Osteocyte (in vitro differentiated cells): ENCODE measurements around the gene DELE1. TPM values are rescaled to one million over a fixed set of nuclear protein-coding genes. Genes with fewer than 3 reads are reported as not detected.
A peak's percentile ranks its signal among the peaks of the same experiment; 100 is the strongest.

Source experiments
- DNase-seq: peaks from one replicate; pipeline ENCODE4 v3.0.0; 2021; ENCODE audit warnings: mixed read lengths; ENCODE audit not compliant: unreplicated experiment; ENCODE audit errors: extremely low spot score
- H3K27ac Mint-ChIP-seq: one replicate; pipeline ENCODE4 v1.8.0; 2021; ENCODE audit warnings: mild to moderate bottlenecking, mixed read lengths; ENCODE audit not compliant: unreplicated experiment
- H3K27me3 Mint-ChIP-seq: one replicate; pipeline ENCODE4 v1.8.0; 2021; ENCODE audit warnings: mixed read lengths; ENCODE audit not compliant: unreplicated experiment
- H3K36me3 Mint-ChIP-seq: one replicate; pipeline ENCODE4 v1.8.0; 2021; ENCODE audit warnings: mixed read lengths; ENCODE audit not compliant: unreplicated experiment
- H3K4me1 Mint-ChIP-seq: one replicate; pipeline ENCODE4 v1.8.0; 2021; ENCODE audit warnings: mixed read lengths; ENCODE audit not compliant: unreplicated experiment
- H3K4me3 Mint-ChIP-seq: one replicate; pipeline ENCODE4 v1.8.0; 2021; ENCODE audit warnings: mild to moderate bottlenecking, moderate library complexity, mixed read lengths; ENCODE audit not compliant: unreplicated experiment
- H3K9me3 Mint-ChIP-seq: one replicate; pipeline ENCODE4 v1.8.0; 2021; ENCODE audit warnings: mixed read lengths; ENCODE audit not compliant: unreplicated experiment
- total RNA-seq: library from RNA; stranded (reverse); gene quantifications from 2 replicates; pipeline ENCODE4 v1.2.1, GENCODE V29; 2021
- TF ChIP-seq, protein P1 (sequence below): fragments of 200-600 bp; sonication (generic); IDR thresholded peaks from 2 replicates; pipeline ENCODE4 v1.5.0; 2021; ENCODE audit warnings: antibody characterized with exemption, mild to moderate bottlenecking, moderate library complexity

Gene DELE1
- total RNA-seq, 1 donor from 2014 or later: 64.1 TPM

DNA sequence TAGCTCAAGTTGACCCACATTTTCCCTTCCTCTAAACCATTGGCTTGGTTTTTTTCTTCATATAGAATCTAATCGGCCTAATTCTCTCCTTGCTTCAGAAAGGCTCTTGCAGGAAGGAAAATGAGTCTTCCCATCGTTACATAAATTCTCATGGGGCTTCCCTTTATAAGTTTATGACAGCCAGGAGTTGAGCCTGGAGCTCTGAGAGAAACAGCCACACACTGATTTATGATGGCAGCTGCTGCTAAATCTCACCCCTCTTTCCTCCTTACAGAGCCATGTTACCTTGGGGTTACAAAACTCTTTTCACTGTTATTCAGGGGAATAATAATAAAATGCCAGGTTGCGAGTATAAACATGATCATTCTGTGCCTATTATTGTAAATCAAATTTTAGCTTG, 40.0 kb downstream of the DELE1 start:
- H3K4me3 Mint-ChIP-seq: no peak overlapping the region
- TF ChIP-seq, protein P1, sequence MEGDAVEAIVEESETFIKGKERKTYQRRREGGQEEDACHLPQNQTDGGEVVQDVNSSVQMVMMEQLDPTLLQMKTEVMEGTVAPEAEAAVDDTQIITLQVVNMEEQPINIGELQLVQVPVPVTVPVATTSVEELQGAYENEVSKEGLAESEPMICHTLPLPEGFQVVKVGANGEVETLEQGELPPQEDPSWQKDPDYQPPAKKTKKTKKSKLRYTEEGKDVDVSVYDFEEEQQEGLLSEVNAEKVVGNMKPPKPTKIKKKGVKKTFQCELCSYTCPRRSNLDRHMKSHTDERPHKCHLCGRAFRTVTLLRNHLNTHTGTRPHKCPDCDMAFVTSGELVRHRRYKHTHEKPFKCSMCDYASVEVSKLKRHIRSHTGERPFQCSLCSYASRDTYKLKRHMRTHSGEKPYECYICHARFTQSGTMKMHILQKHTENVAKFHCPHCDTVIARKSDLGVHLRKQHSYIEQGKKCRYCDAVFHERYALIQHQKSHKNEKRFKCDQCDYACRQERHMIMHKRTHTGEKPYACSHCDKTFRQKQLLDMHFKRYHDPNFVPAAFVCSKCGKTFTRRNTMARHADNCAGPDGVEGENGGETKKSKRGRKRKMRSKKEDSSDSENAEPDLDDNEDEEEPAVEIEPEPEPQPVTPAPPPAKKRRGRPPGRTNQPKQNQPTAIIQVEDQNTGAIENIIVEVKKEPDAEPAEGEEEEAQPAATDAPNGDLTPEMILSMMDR: no peak
- no peak overlapping the region for H3K27ac Mint-ChIP-seq
- H3K27me3 Mint-ChIP-seq: no peaks in the 10 kb centered on the region
- DNase-seq: no peak
- no peaks in the 10 kb centered on the region for H3K9me3 Mint-ChIP-seq
- peaks cover 9% of the 10 kb centered on the region for H3K4me1 Mint-ChIP-seq
- H3K36me3 Mint-ChIP-seq: no peaks in the 10 kb centered on the region

DNA sequence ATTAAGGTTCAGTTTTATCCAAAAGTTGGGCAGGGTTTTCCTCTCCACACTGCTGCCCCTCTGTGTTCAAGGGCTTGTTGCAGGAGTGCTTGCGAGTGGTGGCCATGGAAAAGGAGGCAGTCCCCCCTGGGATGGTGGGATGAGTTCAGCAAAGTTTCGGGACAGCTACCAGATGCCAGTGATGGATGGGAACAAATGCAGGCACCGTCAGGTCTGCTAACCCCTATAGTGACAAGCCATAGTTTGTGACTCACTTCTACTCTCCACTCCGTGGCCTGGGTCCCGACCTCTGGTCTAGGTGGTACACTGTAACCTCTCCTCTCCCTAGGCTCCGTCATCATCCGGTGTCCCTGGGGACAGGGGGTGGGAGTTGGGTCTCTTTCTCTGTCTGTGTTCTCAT, 41.4 kb downstream of the DELE1 start:
- peaks cover 17% of the 10 kb centered on the region for H3K4me1 Mint-ChIP-seq
- H3K9me3 Mint-ChIP-seq: no peaks in the 10 kb centered on the region
- H3K4me3 Mint-ChIP-seq: no peak overlapping the region
- DNase-seq: no peak
- no peak overlapping the region for H3K27ac Mint-ChIP-seq
- TF ChIP-seq, protein P1: no peak
- H3K27me3 Mint-ChIP-seq: no peaks in the 10 kb centered on the region
- no peaks in the 10 kb centered on the region for H3K36me3 Mint-ChIP-seq

DNA sequence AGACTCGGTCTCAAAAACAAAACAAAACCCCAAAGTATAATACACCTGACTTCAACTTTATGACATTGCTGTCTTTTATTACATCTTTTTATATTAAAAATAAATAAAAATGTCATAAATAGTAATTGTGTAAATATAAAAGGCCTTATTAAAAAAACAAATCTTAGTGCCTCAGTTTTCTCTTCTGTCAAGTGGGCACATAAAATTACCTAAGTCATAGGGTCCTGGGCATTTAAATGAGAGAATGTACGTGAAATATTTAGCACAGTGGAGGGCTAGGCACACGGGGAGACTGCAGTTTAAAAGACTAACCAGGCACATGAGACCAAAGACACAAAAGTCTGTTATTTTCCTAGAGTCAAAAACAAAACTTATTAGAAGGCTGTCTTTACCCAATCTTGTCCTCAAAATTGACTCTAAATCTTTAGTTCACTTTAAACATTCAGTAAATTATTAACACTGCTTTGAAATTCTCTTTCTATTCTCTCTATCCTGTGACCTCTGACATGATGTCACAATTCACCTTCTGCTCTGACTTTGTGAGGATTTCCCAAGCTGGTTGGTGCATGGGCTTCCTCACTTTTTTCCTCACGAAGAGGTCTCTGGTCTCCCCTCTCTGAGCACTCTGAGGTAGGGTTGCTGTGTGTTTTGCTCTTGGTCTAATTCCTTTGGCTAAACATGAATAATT, 42.7 kb downstream of the DELE1 start:
- Mint-ChIP-seq H3K27me3 (no peaks in the 10 kb centered on the region), H3K9me3 (no peaks in the 10 kb centered on the region), H3K36me3 (no peaks in the 10 kb centered on the region), H3K27ac (no peak overlapping the region), H3K4me3 (no peak overlapping the region), H3K4me1 (peaks cover 24% of the 10 kb centered on the region)
- DNase-seq: no peak
- TF ChIP-seq, protein P1: no peak

DNA sequence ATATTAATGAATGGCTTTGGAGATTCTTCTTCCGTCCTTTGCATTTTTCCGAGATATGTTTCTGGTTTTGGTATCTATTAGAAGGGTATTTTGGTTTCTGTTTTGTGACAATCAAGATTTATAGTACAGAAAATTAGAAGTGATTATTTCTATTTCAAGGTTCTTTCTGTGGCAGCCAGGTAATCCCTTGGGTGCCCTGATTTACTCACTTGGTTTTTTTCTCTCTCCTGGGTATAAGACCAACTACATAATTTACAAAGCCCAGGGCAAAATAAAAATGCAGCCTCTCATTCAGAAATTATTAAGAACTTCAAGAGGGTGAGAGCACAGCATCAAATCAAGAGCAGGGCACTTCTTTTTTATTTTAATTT, 43.3 kb downstream of the DELE1 start:
- Mint-ChIP-seq H3K27ac (no peak overlapping the region), H3K27me3 (no peaks in the 10 kb centered on the region), H3K4me1 (peaks cover 25% of the 10 kb centered on the region), H3K36me3 (peaks cover under 1% of the 10 kb centered on the region), H3K9me3 (no peaks in the 10 kb centered on the region), H3K4me3 (no peak overlapping the region)
- DNase-seq: no peak
- TF ChIP-seq, protein P1: no peak

DNA sequence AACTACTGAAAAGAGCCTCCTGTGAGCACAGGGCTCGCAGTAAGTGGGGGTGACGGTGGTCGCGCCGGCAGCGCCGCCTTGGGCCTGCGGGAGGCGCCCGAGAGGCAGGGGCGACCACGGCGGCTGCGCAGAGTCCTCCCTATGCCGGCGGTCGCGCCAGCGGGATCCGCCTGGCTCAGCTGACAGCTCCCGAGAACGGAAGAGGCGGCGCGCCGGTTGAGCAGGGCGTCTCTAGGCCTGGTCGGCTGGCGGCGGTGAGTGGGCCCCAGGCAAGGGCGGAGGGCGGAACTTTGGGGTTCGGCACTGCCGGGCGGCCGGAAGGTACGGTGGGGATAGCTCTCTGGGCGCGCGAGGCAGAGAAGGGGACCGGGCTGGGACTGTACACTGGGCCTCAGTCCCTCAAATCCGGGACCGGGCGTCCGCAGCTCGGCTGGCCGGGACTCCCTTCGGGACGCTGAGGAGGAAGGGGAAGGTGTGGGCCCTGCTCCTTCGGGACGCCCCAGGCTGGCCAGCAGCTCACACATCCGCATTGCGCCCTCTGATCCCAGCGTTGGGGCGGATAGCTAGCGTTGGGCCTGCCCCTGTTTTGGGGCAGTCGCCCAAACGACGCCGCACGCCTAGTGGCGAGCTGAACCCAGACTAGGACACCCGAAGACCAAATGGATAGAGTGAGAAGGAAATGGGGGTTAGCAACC, 45.4 kb downstream of the DELE1 start, which contains the start of gene RNF14:
Gene RNF14 (plus strand): TSS at position 192 of the 695 bp plus-strand sequence. CDS start 4,484 bp downstream, outside the sequence.
- DNase-seq: peak; percentile 97
- Mint-ChIP-seq H3K9me3 (no peaks in the 10 kb centered on the region), H3K4me1 (peaks cover 31% of the 10 kb centered on the region), H3K27me3 (no peaks in the 10 kb centered on the region), H3K4me3 (peak within 1 kb of the TSS; percentile 94), H3K27ac (peak within 1 kb of the TSS; percentile 98), H3K36me3 (peaks cover 11% of the 10 kb centered on the region)
- TF ChIP-seq, protein P1: peak; percentile 98
